Progenitor cell of endocrine pancreas (in vitro differentiated cells): ENCODE results near the gene CYBRD1. TPM values are rescaled to one million over a fixed set of nuclear protein-coding genes. Genes with fewer than 3 reads are reported as not detected.

Experiments used
- DNase-seq: peaks from one replicate; pipeline ENCODE4 v3.0.0; 2021; ENCODE audit warnings: low spot score; ENCODE audit not compliant: unreplicated experiment
- H3K27ac Mint-ChIP-seq: 2 replicates; pipeline ENCODE4 v1.8.0; 2021; ENCODE audit warnings: mild to moderate bottlenecking, moderate library complexity, mixed read lengths
- H3K27me3 Mint-ChIP-seq: 2 replicates; pipeline ENCODE4 v1.8.0; 2021; ENCODE audit warnings: mixed read lengths
- H3K36me3 Mint-ChIP-seq: 2 replicates; pipeline ENCODE4 v1.8.0; 2022; ENCODE audit warnings: mixed read lengths; ENCODE audit not compliant: insufficient read depth
- H3K4me1 Mint-ChIP-seq: 2 replicates; pipeline ENCODE4 v1.8.0; 2021; ENCODE audit warnings: low read depth, mixed read lengths
- H3K4me3 Mint-ChIP-seq: 2 replicates; pipeline ENCODE4 v1.8.0; 2021; ENCODE audit warnings: low read depth, mild to moderate bottlenecking, moderate library complexity, mixed read lengths
- H3K9me3 Mint-ChIP-seq: 2 replicates; pipeline ENCODE4 v1.8.0; 2021; ENCODE audit warnings: low read depth, mixed read lengths
- total RNA-seq: library from RNA; stranded (reverse); gene quantifications from 2 replicates; pipeline ENCODE4 v1.2.1, GENCODE V29; 2021
- TF ChIP-seq, protein P1 (sequence below): fragments of 200-600 bp; sonication (generic); IDR thresholded peaks from one replicate; pipeline ENCODE4 v1.5.0; 2021; ENCODE audit warnings: antibody characterized with exemption, mild to moderate bottlenecking; ENCODE audit not compliant: unreplicated experiment

The CYBRD1 gene
- total RNA-seq, 1 donor from 2014 or later = 2.3 TPM

DNA sequence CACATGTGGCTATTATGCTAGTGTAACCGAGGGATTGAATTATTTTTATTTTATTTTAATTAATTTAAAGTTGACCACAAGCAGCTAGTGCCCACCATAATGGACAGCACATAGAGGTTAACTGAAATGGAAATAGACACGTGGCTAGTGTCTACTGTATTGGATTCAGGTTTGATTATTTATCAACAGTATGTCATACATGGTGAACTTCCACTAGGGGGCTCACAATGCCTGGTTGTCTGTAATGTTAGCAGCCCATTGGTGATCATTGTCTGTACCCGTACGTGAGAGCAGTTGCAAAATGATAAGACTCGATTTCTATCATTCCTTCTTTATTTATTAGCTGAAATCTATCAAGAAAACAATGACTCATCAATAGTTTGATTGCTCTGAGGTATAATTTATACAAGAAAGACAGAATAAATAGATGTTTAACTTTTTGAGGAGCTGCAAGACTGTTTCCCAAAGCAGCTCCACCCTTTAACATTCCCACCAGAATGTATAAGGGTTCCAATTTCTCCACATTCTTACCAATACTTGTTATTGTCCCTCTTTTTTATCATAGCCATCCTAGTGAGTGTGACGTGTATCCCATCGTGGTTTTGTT, 76.5 kb downstream of the CYBRD1 start:
- no peak overlapping the region for H3K27ac Mint-ChIP-seq
- H3K4me3 Mint-ChIP-seq = no peak overlapping the region
- TF ChIP-seq, protein P1, sequence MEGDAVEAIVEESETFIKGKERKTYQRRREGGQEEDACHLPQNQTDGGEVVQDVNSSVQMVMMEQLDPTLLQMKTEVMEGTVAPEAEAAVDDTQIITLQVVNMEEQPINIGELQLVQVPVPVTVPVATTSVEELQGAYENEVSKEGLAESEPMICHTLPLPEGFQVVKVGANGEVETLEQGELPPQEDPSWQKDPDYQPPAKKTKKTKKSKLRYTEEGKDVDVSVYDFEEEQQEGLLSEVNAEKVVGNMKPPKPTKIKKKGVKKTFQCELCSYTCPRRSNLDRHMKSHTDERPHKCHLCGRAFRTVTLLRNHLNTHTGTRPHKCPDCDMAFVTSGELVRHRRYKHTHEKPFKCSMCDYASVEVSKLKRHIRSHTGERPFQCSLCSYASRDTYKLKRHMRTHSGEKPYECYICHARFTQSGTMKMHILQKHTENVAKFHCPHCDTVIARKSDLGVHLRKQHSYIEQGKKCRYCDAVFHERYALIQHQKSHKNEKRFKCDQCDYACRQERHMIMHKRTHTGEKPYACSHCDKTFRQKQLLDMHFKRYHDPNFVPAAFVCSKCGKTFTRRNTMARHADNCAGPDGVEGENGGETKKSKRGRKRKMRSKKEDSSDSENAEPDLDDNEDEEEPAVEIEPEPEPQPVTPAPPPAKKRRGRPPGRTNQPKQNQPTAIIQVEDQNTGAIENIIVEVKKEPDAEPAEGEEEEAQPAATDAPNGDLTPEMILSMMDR = peak; percentile 83
- peaks cover 45% of the 10 kb centered on the region for H3K27me3 Mint-ChIP-seq
- no peaks in the 10 kb centered on the region for H3K36me3 Mint-ChIP-seq
- peak; percentile 19 for DNase-seq
- H3K9me3 Mint-ChIP-seq = no peaks in the 10 kb centered on the region
- no peaks in the 10 kb centered on the region for H3K4me1 Mint-ChIP-seq

GRCh38 chr2:171600126-171600525, 77.9 kb downstream of the CYBRD1 start:
- no peak for DNase-seq
- no peaks in the 10 kb centered on the region for H3K36me3 Mint-ChIP-seq
- TF ChIP-seq, protein P1 = no peak
- H3K27ac Mint-ChIP-seq = no peak overlapping the region
- no peaks in the 10 kb centered on the region for H3K9me3 Mint-ChIP-seq
- H3K27me3 Mint-ChIP-seq = peaks cover 45% of the 10 kb centered on the region
- no peaks in the 10 kb centered on the region for H3K4me1 Mint-ChIP-seq
- no peak overlapping the region for H3K4me3 Mint-ChIP-seq

DNA sequence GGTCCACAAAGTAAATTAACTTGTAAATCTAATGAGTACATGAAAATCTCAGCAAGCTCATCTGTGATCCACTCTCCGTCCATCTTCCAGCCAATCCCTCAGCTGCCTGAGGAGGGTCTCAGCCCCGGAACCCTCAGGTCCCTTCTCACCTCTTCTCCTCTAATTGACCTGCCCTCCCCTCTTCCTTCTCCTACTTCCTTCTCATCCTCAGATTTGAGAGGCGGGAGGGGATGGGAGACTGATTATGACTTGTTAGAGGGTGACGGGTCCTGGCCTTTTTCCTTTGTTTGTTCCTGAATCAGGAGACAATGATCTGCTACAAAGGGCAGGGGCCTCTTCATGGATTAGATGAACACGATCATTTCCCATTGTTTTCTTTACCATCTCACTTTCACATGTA, 80.1 kb downstream of the CYBRD1 start:
- no peaks in the 10 kb centered on the region for H3K36me3 Mint-ChIP-seq
- H3K9me3 Mint-ChIP-seq = no peaks in the 10 kb centered on the region
- H3K27me3 Mint-ChIP-seq = peaks cover 45% of the 10 kb centered on the region
- H3K27ac Mint-ChIP-seq = no peak overlapping the region
- TF ChIP-seq, protein P1 = no peak
- no peak for DNase-seq
- H3K4me3 Mint-ChIP-seq = no peak overlapping the region
- no peaks in the 10 kb centered on the region for H3K4me1 Mint-ChIP-seq

Other genes starting within 250 kb of the CYBRD1 start
- gene METTL8, start 88.5 kb upstream of the CYBRD1 start, total RNA-seq = 23.5 and 26.9 TPM in 2 replicates
- gene DCAF17, start 88.2 kb upstream of the CYBRD1 start, total RNA-seq = 25.8 and 26.0 TPM in 2 replicates
- 116 and 118 TPM in 2 replicates for gene DYNC1I2, start 165.0 kb downstream of the CYBRD1 start, total RNA-seq